ENCODE data around the gene PHF3.

Gene PHF3

GRCh38 chr6:63644668-63645326, 9.2 kb downstream of the PHF3 start:
- peak; percentile 48 for DNase-seq (ENCODE audit: low read depth)

- DNase-seq (ENCODE audit: low read depth) = peak; percentile 23
Observed at GRCh38 chr6:63649269-63649668, 13.7 kb downstream of the PHF3 start.

GRCh38 chr6:63649847-63650265, 14.3 kb downstream of the PHF3 start:
- no peak for DNase-seq (ENCODE audit: low read depth)

GRCh38 chr6:63652980-63653379, 17.4 kb downstream of the PHF3 start:
- no peak for DNase-seq (ENCODE audit: low read depth)

GRCh38 chr6:63660757-63661156, 25.2 kb downstream of the PHF3 start:
- DNase-seq (ENCODE audit: low read depth) = no peak

GRCh38 chr6:63661769-63662168, 26.2 kb downstream of the PHF3 start:
- DNase-seq (ENCODE audit: low read depth) = no peak

GRCh38 chr6:63663147-63663955, 27.7 kb downstream of the PHF3 start:
- peak; percentile 54 for DNase-seq (ENCODE audit: low read depth)

GRCh38 chr6:63663956-63664281, 28.3 kb downstream of the PHF3 start:
- no peak for DNase-seq (ENCODE audit: low read depth)

GRCh38 chr6:63671098-63671754, 35.6 kb downstream of the PHF3 start:
- no peak for DNase-seq (ENCODE audit: low read depth)

- DNase-seq (ENCODE audit: low read depth) = no peak
Observed at GRCh38 chr6:63672582-63673129, 37.1 kb downstream of the PHF3 start.

- no peak for DNase-seq (ENCODE audit: low read depth)
Observed at GRCh38 chr6:63673692-63674091, 38.1 kb downstream of the PHF3 start.

- DNase-seq (ENCODE audit: low read depth) = no peak
Observed at GRCh38 chr6:63674635-63675034, 39.0 kb downstream of the PHF3 start.

GRCh38 chr6:63675138-63675537, 39.5 kb downstream of the PHF3 start:
- no peak for DNase-seq (ENCODE audit: low read depth)

GRCh38 chr6:63676412-63677114, 41.0 kb downstream of the PHF3 start:
- DNase-seq (ENCODE audit: low read depth) = peak; percentile 9

GRCh38 chr6:63677282-63677681, 41.7 kb downstream of the PHF3 start:
- peak; percentile 9 for DNase-seq (ENCODE audit: low read depth)

GRCh38 chr6:63683071-63683603, 47.5 kb downstream of the PHF3 start:
- no peak for DNase-seq (ENCODE audit: low read depth)

GRCh38 chr6:63685446-63686379, 50.1 kb downstream of the PHF3 start:
- DNase-seq (ENCODE audit: low read depth) = no peak

GRCh38 chr6:63689421-63689820, 53.8 kb downstream of the PHF3 start:
- DNase-seq (ENCODE audit: low read depth) = no peak

GRCh38 chr6:63690221-63690620, 54.6 kb downstream of the PHF3 start:
- no peak for DNase-seq (ENCODE audit: low read depth)

- no peak for DNase-seq (ENCODE audit: low read depth)
Observed at GRCh38 chr6:63705707-63706106, 70.1 kb downstream of the PHF3 start.

GRCh38 chr6:63706630-63707029, 71.0 kb downstream of the PHF3 start:
- DNase-seq (ENCODE audit: low read depth) = no peak

All from stromal cell of bone marrow (primary cell).